PC-3 (cell line): ENCODE measurements around the gene CFAP45. TPM values are rescaled to one million over a fixed set of nuclear protein-coding genes. Genes with fewer than 3 reads are reported as not detected.

Source experiments
- ATAC-seq: fragments of 200-7000 bp; cut with Tn5 transposase; 2 replicates; pipeline ENCODE4 v1.9.1; 2020; ENCODE audit warnings: mild to moderate bottlenecking, moderate library complexity
- BruUV-seq: library from RNA; stranded (reverse); fragments of 400-500 nt; replicated peaks from 2 replicates; lab custom pipeline; 2021; lab: Mats Ljungman, UMichigan
- CTCF ChIA-PET: fragments of 300-600 bp; sonication (Branson Sonifier 250); formaldehyde crosslinking; loops from one replicate; lab custom pipeline; 2022; ENCODE audit warnings: antibody characterized with exemption; lab: Charles Lee
- POLR2A ChIA-PET: fragments of 300-600 bp; sonication (Branson Sonifier 250); formaldehyde crosslinking; loops from one replicate; lab custom pipeline; 2022; ENCODE audit warnings: antibody characterized with exemption; ENCODE audit not compliant: unreplicated experiment; lab: Charles Lee
- DNase-seq: peaks from one replicate; pipeline ENCODE4 v3.0.0-alpha.2; 2015
- H2AFZ ChIP-seq: fragments of 300-600 bp; sonication (generic); 2 replicates; pipeline ENCODE4 v1.6.0; 2016; ENCODE audit warnings: antibody characterized with exemption, low read length
- H3F3A ChIP-seq: fragments of 300-600 bp; sonication (generic); one replicate; pipeline ENCODE4 v1.6.0; 2017; ENCODE audit warnings: antibody characterized with exemption, low read length, control low read depth, mild to moderate bottlenecking; ENCODE audit not compliant: unreplicated experiment
- H3K27ac ChIP-seq: fragments of 300-600 bp; sonication (generic); 2 replicates; pipeline ENCODE4 v1.5.1; 2016; ENCODE audit warnings: mild to moderate bottlenecking, low read length
- H3K27me3 ChIP-seq: fragments of 300-600 bp; sonication (generic); 2 replicates; pipeline ENCODE4 v1.6.1; 2016; ENCODE audit warnings: low read length, mixed read lengths
- H3K36me3 ChIP-seq: fragments of 300-600 bp; sonication (generic); 2 replicates; pipeline ENCODE4 v1.6.1; 2016; ENCODE audit warnings: low read depth, mixed run types, low read length, mixed read lengths
- H3K4me1 ChIP-seq: fragments of 300-600 bp; sonication (generic); 2 replicates; pipeline ENCODE4 v1.5.1; 2016; ENCODE audit warnings: low read length; ENCODE audit not compliant: insufficient read depth
- H3K4me2 ChIP-seq: fragments of 300-600 bp; sonication (generic); 2 replicates; pipeline ENCODE4 v1.6.0; 2016; ENCODE audit warnings: low read length
- H3K4me3 ChIP-seq: fragments of 300-600 bp; sonication (generic); 2 replicates; pipeline ENCODE4 v1.5.1; 2016; ENCODE audit warnings: mild to moderate bottlenecking, low read length, mixed read lengths
- H3K79me2 ChIP-seq: fragments of 300-600 bp; sonication (generic); 2 replicates; pipeline ENCODE4 v1.6.1; 2017; ENCODE audit warnings: low read length, mixed read lengths
- H3K9ac ChIP-seq: fragments of 300-600 bp; sonication (generic); 2 replicates; pipeline ENCODE4 v1.6.0; 2016; ENCODE audit warnings: mild to moderate bottlenecking, low read length
- H3K9me2 ChIP-seq: fragments of 300-600 bp; sonication (generic); replicated peaks from 2 replicates; pipeline ENCODE4 v1.6.1; 2016; ENCODE audit warnings: mixed run types, low read length, mixed read lengths
- H3K9me3 ChIP-seq: fragments of 300-600 bp; sonication (generic); 2 replicates; pipeline ENCODE4 v1.6.1; 2016; ENCODE audit warnings: low read length, mixed read lengths
- H4K20me1 ChIP-seq: fragments of 300-600 bp; sonication (generic); 2 replicates; pipeline ENCODE4 v1.6.1; 2016; ENCODE audit warnings: low read length, mixed read lengths
- CTCF ChIP-seq: fragments of 300-600 bp; sonication (generic); conservative IDR thresholded peaks from 2 replicates; pipeline ENCODE4 v1.5.1; 2017; ENCODE audit warnings: antibody characterized with exemption, low read depth, mild to moderate bottlenecking, low read length
- EZH2 ChIP-seq: fragments of 300-600 bp; sonication (generic); IDR thresholded peaks from one replicate; pipeline ENCODE4 v1.6.1; 2017; ENCODE audit warnings: antibody characterized with exemption, mild to moderate bottlenecking, low read length; ENCODE audit not compliant: unreplicated experiment
- EZH2phosphoT487 ChIP-seq: fragments of 300-600 bp; sonication (generic); IDR thresholded peaks from 2 replicates; pipeline ENCODE4 v1.6.1; 2018; ENCODE audit warnings: mild to moderate bottlenecking, antibody characterized with exemption, low read length, borderline replicate concordance
- intact Hi-C: fragments of 100-400 bp; cut with micrococcal nuclease; formaldehyde crosslinking; loops from 2 replicates; pipeline ENCODE4 v1.9.0; 2023
- total RNA-seq: library from RNA; depleted of rRNA; stranded (reverse); fragments of >200 nt; gene quantifications from 2 replicates; pipeline ENCODE4 v1.2.3, GENCODE V29; 2014

Gene CFAP45
- total RNA-seq, 1 experiment from 2014 or later, result 1.6 TPM

GRCh38 chr1:159841749-159842148, 58.2 kb downstream of the CFAP45 start:
- ChIA-PET CTCF (no interaction called here), POLR2A (no interaction called here)
- no peaks in the 10 kb centered on the region for H4K20me1 ChIP-seq
- H2AFZ ChIP-seq, result no peak overlapping the region
- H3K79me2 ChIP-seq, result no peaks in the 10 kb centered on the region
- H3K4me1 ChIP-seq, result peaks cover 19% of the 10 kb centered on the region
- BruUV-seq, result no TSS peak
- H3F3A ChIP-seq, result no peaks in the 10 kb centered on the region
- H3K27me3 ChIP-seq, result no peaks in the 10 kb centered on the region
- no peak overlapping the region for H3K27ac ChIP-seq
- TF ChIP-seq CTCF, result no peak
- TF ChIP-seq EZH2, result no peak
- no peak for TF ChIP-seq EZH2phosphoT487
- no peaks in the 10 kb centered on the region for H3K9me3 ChIP-seq
- ATAC-seq (no peak), DNase-seq (no peak)
- H3K9me2 ChIP-seq, result no peaks in the 10 kb centered on the region
- H3K36me3 ChIP-seq, result no peaks in the 10 kb centered on the region
- H3K4me2 ChIP-seq, result no peak overlapping the region
- H3K4me3 ChIP-seq, result no peak overlapping the region
- intact Hi-C loops, result no loop called here
- H3K9ac ChIP-seq, result no peak overlapping the region

- no peaks in the 10 kb centered on the region for H3K27me3 ChIP-seq
- H3F3A ChIP-seq, result no peaks in the 10 kb centered on the region
- BruUV-seq, result no TSS peak
- no peak overlapping the region for H3K4me3 ChIP-seq
- no peak overlapping the region for H3K4me2 ChIP-seq
- no peak for TF ChIP-seq EZH2phosphoT487
- no peak for TF ChIP-seq CTCF
- TF ChIP-seq EZH2, result no peak
- H3K9ac ChIP-seq, result no peak overlapping the region
- no peaks in the 10 kb centered on the region for H3K36me3 ChIP-seq
- H3K4me1 ChIP-seq, result peaks cover 23% of the 10 kb centered on the region
- POLR2A ChIA-PET, result no interaction called here
- H3K9me2 ChIP-seq, result no peaks in the 10 kb centered on the region
- DNase-seq (no peak), ATAC-seq (no peak)
- CTCF ChIA-PET, result no interaction called here
- intact Hi-C loops, result no loop called here
- H4K20me1 ChIP-seq, result no peaks in the 10 kb centered on the region
- no peaks in the 10 kb centered on the region for H3K79me2 ChIP-seq
- no peak overlapping the region for H3K27ac ChIP-seq
- no peaks in the 10 kb centered on the region for H3K9me3 ChIP-seq
- no peak overlapping the region for H2AFZ ChIP-seq
Observed at GRCh38 chr1:159839116-159839849, 60.7 kb downstream of the CFAP45 start.

- Histone ChIP-seq H3K9ac (no peak overlapping the region), H3K36me3 (no peaks in the 10 kb centered on the region), H3K27me3 (no peaks in the 10 kb centered on the region), H3K9me3 (no peaks in the 10 kb centered on the region), H3K4me1 (peaks cover 23% of the 10 kb centered on the region), H4K20me1 (no peaks in the 10 kb centered on the region), H2AFZ (no peak overlapping the region), H3F3A (no peaks in the 10 kb centered on the region), H3K79me2 (no peaks in the 10 kb centered on the region), H3K27ac (no peak overlapping the region), H3K4me2 (no peak overlapping the region), H3K9me2 (no peaks in the 10 kb centered on the region), H3K4me3 (no peak overlapping the region)
- DNase-seq (no peak), ATAC-seq (0 out of 2 replicates have a peak, but pooled peaks have one; percentile 14)
- ChIA-PET CTCF (interaction anchor here (0.7 kb wide), 1 partner anchor 169 kb away, joined by 3 read pairs; no protein-coding TSS in a partner anchor), POLR2A (no interaction called here)
- TF ChIP-seq EZH2phosphoT487 (no peak), EZH2 (no peak), CTCF (no peak)
- intact Hi-C loops, result no loop called here
- BruUV-seq, result no TSS peak
Observed at GRCh38 chr1:159838715-159839114, 61.2 kb downstream of the CFAP45 start.
